Activated T-helper 2 cell treated with anti-CD3 and anti-CD28 coated beads, Interferon-gamma antibody, Interleukin-2, Interleukin-4, amounts not matched to agents 10 μg/mL and 5 μg/mL and 100 μg/mL, durations not matched to agents 14 hours and 24 hours and 36 hours (primary cell): Measurements from ENCODE around the gene B3GALT6. TPM values are rescaled to one million over a fixed set of nuclear protein-coding genes. Genes with fewer than 3 reads are reported as not detected.

Experiments
- DNase-seq: peaks from one replicate; pipeline ENCODE4 v3.0.0; 2021; ENCODE audit warnings: low spot score
- H3K27ac Mint-ChIP-seq: one replicate; pipeline ENCODE4 v1.8.0; 2021; ENCODE audit warnings: mixed read lengths
- H3K27me3 Mint-ChIP-seq: one replicate; pipeline ENCODE4 v1.8.0; 2021; ENCODE audit warnings: low read depth, mixed read lengths
- H3K36me3 Mint-ChIP-seq: one replicate; pipeline ENCODE4 v1.8.0; 2021; ENCODE audit warnings: low read depth, mixed read lengths
- H3K4me1 Mint-ChIP-seq: one replicate; pipeline ENCODE4 v1.8.0; 2021; ENCODE audit warnings: low read depth, mixed read lengths
- H3K4me3 Mint-ChIP-seq: one replicate; pipeline ENCODE4 v1.8.0; 2021; ENCODE audit warnings: low read depth, mild to moderate bottlenecking, moderate library complexity, mixed read lengths
- H3K9me3 Mint-ChIP-seq: one replicate; pipeline ENCODE4 v1.8.0; 2021; ENCODE audit warnings: mixed read lengths
- intact Hi-C: fragments of 100-400 bp; cut with micrococcal nuclease; formaldehyde crosslinking; loops from one replicate; pipeline ENCODE4 v1.15.1; 2023
- total RNA-seq: library from RNA; stranded (reverse); gene quantifications from 2 replicates; pipeline ENCODE4 v1.2.3, GENCODE V29; 2022

The B3GALT6 gene
- total RNA-seq, 1 donor from 2014 or later: 34.6 TPM

DNA sequence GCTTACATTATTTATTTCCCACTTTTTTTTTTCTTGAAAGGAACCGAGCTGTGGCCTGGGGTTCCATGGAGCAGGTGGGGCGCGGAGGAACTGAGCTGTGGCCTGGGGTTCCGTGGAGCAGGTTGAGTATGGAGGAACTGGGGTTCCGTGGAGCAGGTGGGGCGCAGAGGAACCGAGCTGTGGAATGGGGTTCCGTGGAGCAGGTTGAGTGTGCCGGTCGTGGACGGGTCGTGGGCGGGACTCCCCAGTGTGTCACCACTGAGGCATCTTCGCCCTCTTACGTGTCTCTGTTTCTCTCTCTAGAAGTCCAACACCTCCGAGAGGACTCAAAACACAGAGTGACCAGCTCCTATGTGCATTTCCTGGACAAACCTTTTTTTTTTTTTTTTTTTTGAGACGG, 47.0 kb downstream of the B3GALT6 start:
- Mint-ChIP-seq H3K27ac (no peak overlapping the region), H3K4me1 (peaks cover 4% of the 10 kb centered on the region), H3K9me3 (no peaks in the 10 kb centered on the region), H3K27me3 (no peaks in the 10 kb centered on the region), H3K4me3 (no peak overlapping the region), H3K36me3 (no peaks in the 10 kb centered on the region)
- intact Hi-C loops: loop anchor here (10.0 kb wide), 1 partner anchor 164 kb away; the partner anchor contains the start of gene C1orf159
- DNase-seq: no peak

- H3K4me1 Mint-ChIP-seq: peaks cover 1% of the 10 kb centered on the region
- H3K36me3 Mint-ChIP-seq: no peaks in the 10 kb centered on the region
- no peak overlapping the region for H3K27ac Mint-ChIP-seq
- no peak for DNase-seq
- no peaks in the 10 kb centered on the region for H3K27me3 Mint-ChIP-seq
- no peaks in the 10 kb centered on the region for H3K9me3 Mint-ChIP-seq
- H3K4me3 Mint-ChIP-seq: no peak overlapping the region
- intact Hi-C loops: no loop called here
Observed at GRCh38 chr1:1280782-1281481, 48.9 kb downstream of the B3GALT6 start.

DNA sequence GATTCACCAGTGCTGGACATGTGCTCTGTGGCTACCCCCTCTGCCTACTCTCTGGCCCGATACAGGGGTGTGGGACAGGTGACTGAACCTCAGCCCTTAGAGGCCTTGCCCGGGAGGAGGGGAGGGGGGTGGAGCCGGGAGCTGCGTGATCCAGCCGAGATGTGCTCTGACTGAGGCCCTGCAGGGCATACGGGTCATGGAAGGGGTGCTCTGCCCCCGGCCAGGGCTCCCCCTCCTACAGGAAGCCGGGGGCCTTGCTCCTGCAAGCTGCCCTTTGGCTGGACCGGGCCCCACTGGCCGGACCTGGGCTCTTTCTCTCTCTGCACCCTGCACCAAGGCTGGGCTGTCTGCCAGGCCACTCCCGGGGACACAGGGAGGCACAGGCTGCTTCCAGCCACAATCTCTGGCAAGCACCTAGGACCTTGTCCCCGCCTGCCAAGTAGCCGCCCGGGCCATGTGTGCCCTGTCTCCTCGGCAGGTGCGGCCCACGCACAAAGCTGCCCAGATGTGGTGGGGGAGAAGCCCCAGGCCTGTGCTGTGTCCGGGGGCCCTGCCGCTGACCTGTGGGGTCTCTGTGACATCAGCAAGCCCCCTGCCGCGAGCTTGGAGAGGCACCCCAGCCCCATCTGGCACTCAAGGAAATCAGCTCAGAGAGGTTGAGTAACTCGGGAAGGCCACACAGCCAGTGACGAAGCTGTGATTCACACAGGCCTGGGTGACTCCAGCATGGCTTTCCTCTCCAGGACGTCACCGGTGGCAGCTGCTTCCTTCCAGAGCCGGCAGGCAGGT, 49.7 kb downstream of the B3GALT6 start:
- intact Hi-C loops: no loop called here
- H3K4me1 Mint-ChIP-seq: peaks cover 1% of the 10 kb centered on the region
- no peaks in the 10 kb centered on the region for H3K36me3 Mint-ChIP-seq
- no peak for DNase-seq
- H3K27ac Mint-ChIP-seq: no peak overlapping the region
- no peaks in the 10 kb centered on the region for H3K27me3 Mint-ChIP-seq
- H3K9me3 Mint-ChIP-seq: no peaks in the 10 kb centered on the region
- no peak overlapping the region for H3K4me3 Mint-ChIP-seq

- Mint-ChIP-seq H3K4me3 (no peak overlapping the region), H3K4me1 (peaks cover 1% of the 10 kb centered on the region), H3K36me3 (no peaks in the 10 kb centered on the region), H3K27me3 (no peaks in the 10 kb centered on the region), H3K9me3 (no peaks in the 10 kb centered on the region), H3K27ac (no peak overlapping the region)
- DNase-seq: no peak
- intact Hi-C loops: no loop called here
Observed at GRCh38 chr1:1282998-1283397, 51.0 kb downstream of the B3GALT6 start.

DNA sequence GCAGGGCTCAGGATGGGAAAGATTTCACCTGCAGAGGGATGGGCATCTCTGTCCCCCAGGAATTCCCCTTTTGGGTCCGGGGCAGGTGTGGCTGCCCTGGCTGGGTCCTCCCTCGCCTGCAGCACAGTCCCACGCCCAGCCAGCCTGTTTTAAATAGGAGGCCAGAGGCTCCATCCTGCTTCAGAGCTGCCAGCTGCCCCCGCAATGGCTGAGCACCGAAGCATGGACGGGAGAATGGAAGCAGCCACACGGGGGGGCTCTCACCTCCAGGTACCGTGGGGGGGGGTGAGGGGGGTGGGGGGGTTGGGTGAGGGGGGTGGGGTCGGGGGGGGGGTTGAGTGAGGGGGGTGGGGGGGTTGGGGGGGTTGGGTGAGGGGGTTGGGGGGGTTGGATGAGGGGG, 51.8 kb downstream of the B3GALT6 start:
- H3K4me3 Mint-ChIP-seq: no peak overlapping the region
- H3K4me1 Mint-ChIP-seq: peaks cover 1% of the 10 kb centered on the region
- no peaks in the 10 kb centered on the region for H3K36me3 Mint-ChIP-seq
- DNase-seq: no peak
- no peaks in the 10 kb centered on the region for H3K9me3 Mint-ChIP-seq
- intact Hi-C loops: no loop called here
- no peaks in the 10 kb centered on the region for H3K27me3 Mint-ChIP-seq
- no peak overlapping the region for H3K27ac Mint-ChIP-seq

Other genes starting within 250 kb of the B3GALT6 start
- 2.0 and 3.1 TPM in 2 replicates for gene HES4, start 232.1 kb upstream of the B3GALT6 start, total RNA-seq
- 31.9 and 33.8 TPM in 2 replicates for gene ISG15, start 218.7 kb upstream of the B3GALT6 start, total RNA-seq
- gene AGRN, start 212.1 kb upstream of the B3GALT6 start, total RNA-seq: 27.6 and 29.2 TPM in 2 replicates
- gene RNF223, start 157.9 kb upstream of the B3GALT6 start, total RNA-seq: not detected in 2 replicates
- gene C1orf159, start 116.1 kb upstream of the B3GALT6 start, total RNA-seq: 20.5 and 22.1 TPM in 2 replicates
- gene TTLL10, start 58.4 kb upstream of the B3GALT6 start, total RNA-seq: not detected in 2 replicates
- gene TNFRSF18, start 25.6 kb upstream of the B3GALT6 start, total RNA-seq: 219 and 231 TPM in 2 replicates
- gene TNFRSF4, start 18.1 kb upstream of the B3GALT6 start, total RNA-seq: 441 and 458 TPM in 2 replicates
- 161 and 164 TPM in 2 replicates for gene SDF4, start 236 bp upstream of the B3GALT6 start, total RNA-seq
- gene C1QTNF12, start 14.5 kb downstream of the B3GALT6 start, total RNA-seq: 3.5 and 3.7 TPM in 2 replicates
- gene UBE2J2, start 41.6 kb downstream of the B3GALT6 start, total RNA-seq: 79.3 and 81.0 TPM in 2 replicates
- gene SCNN1D, start 48.2 kb downstream of the B3GALT6 start, total RNA-seq: 3.5 and 4.1 TPM in 2 replicates
- 43.4 and 50.1 TPM in 2 replicates for gene ACAP3, start 75.7 kb downstream of the B3GALT6 start, total RNA-seq
- 31.6 and 31.8 TPM in 2 replicates for gene PUSL1, start 76.4 kb downstream of the B3GALT6 start, total RNA-seq
- gene INTS11, start 92.4 kb downstream of the B3GALT6 start, total RNA-seq: 127 and 138 TPM in 2 replicates
- 12.1 and 13.1 TPM in 2 replicates for gene CPTP, start 92.6 kb downstream of the B3GALT6 start, total RNA-seq
- 0.32 and 0.44 TPM in 2 replicates for gene TAS1R3, start 99.0 kb downstream of the B3GALT6 start, total RNA-seq
- 53.8 and 60.7 TPM in 2 replicates for gene DVL1, start 117.2 kb downstream of the B3GALT6 start, total RNA-seq
- 0.21 TPM in 1 of 2 replicates, not detected in the other for gene MXRA8, start 126.3 kb downstream of the B3GALT6 start, total RNA-seq
- 133 TPM in 2 replicates for gene AURKAIP1, start 143.0 kb downstream of the B3GALT6 start, total RNA-seq
- 123 and 124 TPM in 2 replicates for gene CCNL2, start 167.1 kb downstream of the B3GALT6 start, total RNA-seq
- gene MRPL20, start 175.1 kb downstream of the B3GALT6 start, total RNA-seq: 143 and 154 TPM in 2 replicates
- gene ANKRD65, start 189.0 kb downstream of the B3GALT6 start, total RNA-seq: not detected in 2 replicates
- 4.0 and 4.7 TPM in 2 replicates for gene VWA1, start 203.5 kb downstream of the B3GALT6 start, total RNA-seq
- 0.53 and 0.62 TPM in 2 replicates for gene ATAD3C, start 217.5 kb downstream of the B3GALT6 start, total RNA-seq
- gene ATAD3B, start 239.5 kb downstream of the B3GALT6 start, total RNA-seq: 68.0 and 70.9 TPM in 2 replicates